Fibroblast of the aortic adventitia (primary cell): ENCODE measurements around the gene NTSR1. TPM values are rescaled to one million over a fixed set of nuclear protein-coding genes. Genes with fewer than 3 reads are reported as not detected.
A peak's percentile ranks its signal among the peaks of the same experiment; 100 is the strongest.

Experiments used
- DNase-seq: peaks from one replicate; pipeline ENCODE4 v3.0.0-alpha.2; 2010; ENCODE audit warnings: low read depth
- H3K4me3 ChIP-seq: 2 replicates; pipeline ENCODE4 v1.5.1; 2011; ENCODE audit warnings: low read depth, mild to moderate bottlenecking, control low read depth, low read length, moderate library complexity
- CTCF ChIP-seq: IDR thresholded peaks from 2 replicates; pipeline ENCODE4 v1.5.1; 2011; ENCODE audit warnings: mild to moderate bottlenecking, low read length, control low read depth, inconsistent platforms; ENCODE audit not compliant: insufficient read depth
- total RNA-seq: library from RNA; depleted of rRNA; stranded (reverse); fragments of >200 nt; gene quantifications from 2 replicates; pipeline ENCODE4 v1.2.3, GENCODE V29; 2012; ENCODE audit warnings: low replicate concordance

The NTSR1 gene
- total RNA-seq, 1 donor, result 8.0 TPM

- peak overlapping the region; percentile 74 for H3K4me3 ChIP-seq
- DNase-seq, result no peak
- TF ChIP-seq CTCF, result no peak
These were observed 89.3 kb downstream of the NTSR1 start for GRCh38 chr20:62797671-62798532.

DNA sequence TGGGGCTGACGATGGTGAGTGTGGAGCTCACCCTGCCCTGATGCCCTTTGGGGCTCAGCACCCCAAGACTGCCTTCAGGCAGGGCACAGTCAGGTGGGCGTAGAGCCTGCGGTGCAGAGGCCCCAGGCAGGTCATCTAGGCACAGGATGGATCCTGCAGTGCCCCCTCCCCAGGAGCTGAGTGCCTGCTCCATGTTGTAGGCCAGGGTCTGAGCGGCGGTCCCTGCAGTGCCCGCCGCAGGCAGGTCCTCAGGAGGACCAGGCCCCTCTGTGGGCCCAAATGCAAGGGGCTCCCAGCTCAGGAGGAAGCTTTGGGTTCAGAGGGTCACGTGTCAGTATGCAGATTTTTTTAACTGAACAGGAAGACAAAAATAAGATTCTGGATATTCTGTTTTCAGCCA is 90.4 kb downstream of the NTSR1 start:
- H3K4me3 ChIP-seq, result no peak overlapping the region
- DNase-seq, result no peak
- no peak for TF ChIP-seq CTCF

GRCh38 chr20:62799459-62799858 is 90.8 kb downstream of the NTSR1 start:
- DNase-seq, result no peak
- no peak overlapping the region for H3K4me3 ChIP-seq
- no peak for TF ChIP-seq CTCF

DNA sequence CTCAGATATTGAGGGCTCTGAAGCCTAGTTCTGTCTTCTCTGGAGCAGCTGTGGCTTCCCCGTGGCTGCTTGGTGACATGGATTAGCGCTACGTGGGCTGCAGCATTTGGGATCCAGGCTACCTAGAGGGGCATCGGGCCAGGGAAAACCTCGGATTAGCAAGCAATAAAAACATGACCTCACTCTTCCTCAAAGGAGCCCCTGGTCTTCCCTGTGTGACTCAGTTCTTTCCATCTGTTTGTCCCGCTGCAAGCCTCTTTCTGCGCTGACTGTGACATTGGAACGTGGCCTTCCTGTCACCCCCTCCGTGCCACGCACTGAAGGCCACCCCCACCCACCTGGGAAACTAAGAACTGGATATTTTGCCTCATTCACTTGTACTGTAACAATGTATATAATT is 91.2 kb downstream of the NTSR1 start:
- no peak for TF ChIP-seq CTCF
- no peak for DNase-seq
- H3K4me3 ChIP-seq, result no peak overlapping the region

- TF ChIP-seq CTCF, result no peak
- no peak for DNase-seq
- no peak overlapping the region for H3K4me3 ChIP-seq
These were observed 92.0 kb downstream of the NTSR1 start for GRCh38 chr20:62800314-62801259.

GRCh38 chr20:62801284-62802010 is 92.8 kb downstream of the NTSR1 start:
- H3K4me3 ChIP-seq, result no peak overlapping the region
- no peak for TF ChIP-seq CTCF
- DNase-seq, result no peak
